ENCODE results near the gene OR10J5.

Gene OR10J5

GRCh38 chr1:159492575-159493323 is 43.1 kb downstream of the OR10J5 start:
- no peak overlapping the region for H3K4me3 ChIP-seq (ENCODE audit: control insufficient read depth, low read depth, low read length)
- DNase-seq (ENCODE audit: low read depth) = no peak
- TF ChIP-seq, protein P1, sequence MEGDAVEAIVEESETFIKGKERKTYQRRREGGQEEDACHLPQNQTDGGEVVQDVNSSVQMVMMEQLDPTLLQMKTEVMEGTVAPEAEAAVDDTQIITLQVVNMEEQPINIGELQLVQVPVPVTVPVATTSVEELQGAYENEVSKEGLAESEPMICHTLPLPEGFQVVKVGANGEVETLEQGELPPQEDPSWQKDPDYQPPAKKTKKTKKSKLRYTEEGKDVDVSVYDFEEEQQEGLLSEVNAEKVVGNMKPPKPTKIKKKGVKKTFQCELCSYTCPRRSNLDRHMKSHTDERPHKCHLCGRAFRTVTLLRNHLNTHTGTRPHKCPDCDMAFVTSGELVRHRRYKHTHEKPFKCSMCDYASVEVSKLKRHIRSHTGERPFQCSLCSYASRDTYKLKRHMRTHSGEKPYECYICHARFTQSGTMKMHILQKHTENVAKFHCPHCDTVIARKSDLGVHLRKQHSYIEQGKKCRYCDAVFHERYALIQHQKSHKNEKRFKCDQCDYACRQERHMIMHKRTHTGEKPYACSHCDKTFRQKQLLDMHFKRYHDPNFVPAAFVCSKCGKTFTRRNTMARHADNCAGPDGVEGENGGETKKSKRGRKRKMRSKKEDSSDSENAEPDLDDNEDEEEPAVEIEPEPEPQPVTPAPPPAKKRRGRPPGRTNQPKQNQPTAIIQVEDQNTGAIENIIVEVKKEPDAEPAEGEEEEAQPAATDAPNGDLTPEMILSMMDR (IDR thresholded peaks at IDR 0.05; ENCODE audit: control insufficient read depth, insufficient read depth, low read depth, low read length, missing control alignments) = no peak
